Lower leg skin (tissue), 3 donors: Measurements from ENCODE around the gene PTPRN2.

ENCODE experiments used
- POLR2A ChIP-seq, 2 donors: fragments of 450-650 bp; IDR thresholded peaks; one replicate each; pipeline ENCODE4 v1.6.1; 2016 to 2017; ENCODE audit warnings: antibody characterized with exemption in 2 of 2, mild to moderate bottlenecking in 1 of 2, moderate library complexity in 1 of 2
- TF ChIP-seq, protein P1 (sequence below), 3 donors: fragments of 450-650 bp; IDR thresholded peaks; one replicate each; pipeline ENCODE4 v1.5.1; 2016; ENCODE audit warnings: antibody characterized with exemption in 3 of 3, mild to moderate bottlenecking in 3 of 3, moderate library complexity in 2 of 3

DNA sequence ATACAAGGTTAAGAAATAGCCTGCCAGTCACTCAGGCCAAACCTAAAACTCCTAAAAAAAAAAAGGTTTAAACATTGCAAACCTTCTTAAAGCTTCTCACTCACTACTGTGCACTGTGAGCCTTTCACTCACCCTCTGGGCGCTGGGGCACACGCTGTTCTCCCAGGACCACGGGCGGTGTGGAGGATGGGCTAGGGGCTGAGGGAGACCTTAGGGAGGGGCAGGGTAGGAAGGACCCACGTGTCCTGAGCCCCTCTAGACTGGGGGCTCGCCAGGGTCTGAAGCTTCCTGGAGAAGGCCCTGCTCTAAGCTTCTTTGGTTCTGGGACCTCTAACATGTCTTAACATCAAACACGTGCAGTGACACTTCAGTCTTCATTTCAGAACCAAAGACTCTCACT, 681.0 kb downstream of the PTPRN2 start:
- TF ChIP-seq POLR2A (IDR thresholded peaks at IDR 0.05) = no peak
- TF ChIP-seq, protein P1, sequence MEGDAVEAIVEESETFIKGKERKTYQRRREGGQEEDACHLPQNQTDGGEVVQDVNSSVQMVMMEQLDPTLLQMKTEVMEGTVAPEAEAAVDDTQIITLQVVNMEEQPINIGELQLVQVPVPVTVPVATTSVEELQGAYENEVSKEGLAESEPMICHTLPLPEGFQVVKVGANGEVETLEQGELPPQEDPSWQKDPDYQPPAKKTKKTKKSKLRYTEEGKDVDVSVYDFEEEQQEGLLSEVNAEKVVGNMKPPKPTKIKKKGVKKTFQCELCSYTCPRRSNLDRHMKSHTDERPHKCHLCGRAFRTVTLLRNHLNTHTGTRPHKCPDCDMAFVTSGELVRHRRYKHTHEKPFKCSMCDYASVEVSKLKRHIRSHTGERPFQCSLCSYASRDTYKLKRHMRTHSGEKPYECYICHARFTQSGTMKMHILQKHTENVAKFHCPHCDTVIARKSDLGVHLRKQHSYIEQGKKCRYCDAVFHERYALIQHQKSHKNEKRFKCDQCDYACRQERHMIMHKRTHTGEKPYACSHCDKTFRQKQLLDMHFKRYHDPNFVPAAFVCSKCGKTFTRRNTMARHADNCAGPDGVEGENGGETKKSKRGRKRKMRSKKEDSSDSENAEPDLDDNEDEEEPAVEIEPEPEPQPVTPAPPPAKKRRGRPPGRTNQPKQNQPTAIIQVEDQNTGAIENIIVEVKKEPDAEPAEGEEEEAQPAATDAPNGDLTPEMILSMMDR (IDR thresholded peaks at IDR 0.05) = no peak
